ENCODE data around the gene TXLNB.
"Not testable (repeated sequence)": the region's sequence is repeated elsewhere in the genome, so short reads cannot be mapped to it uniquely, and the experiment has no call there.

The TXLNB gene

GRCh38 chr6:139265512-139266190 lies 26.1 kb downstream of the TXLNB start:
- DNase-seq: no peak

GRCh38 chr6:139262519-139263300 lies 29.1 kb downstream of the TXLNB start:
- no peak for DNase-seq

GRCh38 chr6:139257821-139258398 lies 33.9 kb downstream of the TXLNB start:
- no peak for DNase-seq

- DNase-seq: no peak
These were observed 34.5 kb downstream of the TXLNB start for GRCh38 chr6:139257291-139257690.

GRCh38 chr6:139256087-139256486 lies 35.7 kb downstream of the TXLNB start:
- DNase-seq: no peak

- DNase-seq: no peak
These were observed 37.6 kb downstream of the TXLNB start for GRCh38 chr6:139254196-139254595.

- DNase-seq: no peak
These were observed 38.1 kb downstream of the TXLNB start for GRCh38 chr6:139253656-139254055.

- DNase-seq: no peak
These were observed 40.0 kb downstream of the TXLNB start for GRCh38 chr6:139251691-139252390.

- no peak for DNase-seq
These were observed 40.6 kb downstream of the TXLNB start for GRCh38 chr6:139251045-139251690.

GRCh38 chr6:139250296-139251044 lies 41.3 kb downstream of the TXLNB start:
- peak; percentile 75 to 76 for DNase-seq

- no peak for DNase-seq
These were observed 42.4 kb downstream of the TXLNB start for GRCh38 chr6:139249395-139249794.

GRCh38 chr6:139248911-139249310 lies 42.9 kb downstream of the TXLNB start:
- no peak for DNase-seq

- no peak for DNase-seq
These were observed 44.2 kb downstream of the TXLNB start for GRCh38 chr6:139247618-139248017.

- no peak for DNase-seq
These were observed 48.3 kb downstream of the TXLNB start for GRCh38 chr6:139243536-139243935.

- no peak for DNase-seq
These were observed 49.1 kb downstream of the TXLNB start for GRCh38 chr6:139242457-139243240.

- DNase-seq: no peak
These were observed 51.4 kb downstream of the TXLNB start for GRCh38 chr6:139240161-139241010.

GRCh38 chr6:139239064-139239463 lies 52.7 kb downstream of the TXLNB start:
- DNase-seq: no peak

GRCh38 chr6:139236105-139236504 lies 55.7 kb downstream of the TXLNB start:
- DNase-seq: no peak

GRCh38 chr6:139235661-139236060 lies 56.1 kb downstream of the TXLNB start:
- DNase-seq: no peak

GRCh38 chr6:139234193-139234592 lies 57.6 kb downstream of the TXLNB start:
- not testable (repeated sequence) for DNase-seq

All from AML-193 (cell line).